Measurements from ENCODE around the gene MAP2K2.

GRCh38 chr19:4059891-4060620 lies 63.9 kb downstream of the MAP2K2 start:
- TF ChIP-seq EZH2phosphoT487 (IDR thresholded peaks at IDR 0.05; ENCODE audit: low read depth) (no peak), CTCF (IDR thresholded peaks at IDR 0.05; ENCODE audit: low read depth, low read length) (no peak)

Measured in OCI-LY3 (cell line).